ENCODE data around the gene CD177. TPM values are rescaled to one million over a fixed set of nuclear protein-coding genes. Genes with fewer than 3 reads are reported as not detected.

Gene CD177
- total RNA-seq, 4 donors from 2014 or later = 0.24 to 1.3 (median 1.1) TPM; not detected in 1

- Histone ChIP-seq H3K4me1 (no peaks in the 10 kb centered on the region), H3K36me3 (no peaks in the 10 kb centered on the region), H3K27me3 (no peaks in the 10 kb centered on the region), H3K27ac (no peak overlapping the region), H3K4me3 (no peak overlapping the region), H3K9me3 (no peaks in the 10 kb centered on the region)
- no peak for DNase-seq
- no peak for TF ChIP-seq POLR2A (IDR thresholded peaks at IDR 0.05)
- TF ChIP-seq CTCF (IDR thresholded peaks at IDR 0.05) = no peak
- intact Hi-C loops (cut with DNase I; ENCODE audit: low total_unique reads) = no loop called here
Observed at GRCh38 chr19:43310221-43310620, 43.3 kb upstream of the CD177 start.

- DNase-seq = no peak
- Histone ChIP-seq H3K4me1 (no peaks in the 10 kb centered on the region), H3K4me3 (no peak overlapping the region), H3K27me3 (no peaks in the 10 kb centered on the region), H3K9me3 (no peaks in the 10 kb centered on the region), H3K36me3 (no peaks in the 10 kb centered on the region), H3K27ac (no peak overlapping the region)
- intact Hi-C loops (cut with DNase I; ENCODE audit: low total_unique reads) = no loop called here
- TF ChIP-seq POLR2A (IDR thresholded peaks at IDR 0.05) = no peak
- no peak for TF ChIP-seq CTCF (IDR thresholded peaks at IDR 0.05)
Observed at GRCh38 chr19:43311256-43311655, 42.2 kb upstream of the CD177 start.

- no peaks in the 10 kb centered on the region for H3K9me3 ChIP-seq
- no peak for DNase-seq
- intact Hi-C loops (cut with DNase I; ENCODE audit: low total_unique reads) = no loop called here
- no peaks in the 10 kb centered on the region for H3K36me3 ChIP-seq
- no peak overlapping the region for H3K27ac ChIP-seq
- TF ChIP-seq POLR2A (IDR thresholded peaks at IDR 0.05) = no peak
- TF ChIP-seq CTCF (IDR thresholded peaks at IDR 0.05) = no peak
- H3K27me3 ChIP-seq = no peaks in the 10 kb centered on the region
- no peaks in the 10 kb centered on the region for H3K4me1 ChIP-seq
- no peak overlapping the region for H3K4me3 ChIP-seq
Observed at GRCh38 chr19:43311706-43312105, 41.8 kb upstream of the CD177 start.

GRCh38 chr19:43313711-43314495, 39.6 kb upstream of the CD177 start:
- H3K36me3 ChIP-seq = no peaks in the 10 kb centered on the region
- no peak for TF ChIP-seq CTCF (IDR thresholded peaks at IDR 0.05)
- TF ChIP-seq POLR2A (IDR thresholded peaks at IDR 0.05) = no peak
- DNase-seq = no peak
- no peak overlapping the region for H3K4me3 ChIP-seq
- H3K9me3 ChIP-seq = no peaks in the 10 kb centered on the region
- H3K27me3 ChIP-seq = no peaks in the 10 kb centered on the region
- intact Hi-C loops (cut with DNase I; ENCODE audit: low total_unique reads) = no loop called here
- no peak overlapping the region for H3K27ac ChIP-seq
- H3K4me1 ChIP-seq = no peaks in the 10 kb centered on the region

- Histone ChIP-seq H3K4me3 (no peak overlapping the region), H3K4me1 (no peaks in the 10 kb centered on the region), H3K27ac (no peak overlapping the region), H3K27me3 (no peaks in the 10 kb centered on the region), H3K9me3 (no peaks in the 10 kb centered on the region), H3K36me3 (no peaks in the 10 kb centered on the region)
- TF ChIP-seq CTCF (IDR thresholded peaks at IDR 0.05) (no peak), POLR2A (IDR thresholded peaks at IDR 0.05) (no peak)
- no peak for DNase-seq
- intact Hi-C loops (cut with DNase I; ENCODE audit: low total_unique reads) = no loop called here
Observed at GRCh38 chr19:43315851-43316250, 37.6 kb upstream of the CD177 start.

All from uterus (tissue), 4 donors.